ENCODE data around the gene TMEM132D. TPM values are rescaled to one million over a fixed set of nuclear protein-coding genes. Genes with fewer than 3 reads are reported as not detected.
A peak's percentile ranks its signal among the peaks of the same experiment; 100 is the strongest.

TMEM132D gene
- polyA plus RNA-seq, 1 donor from 2014 or later: 1.3 TPM

DNA sequence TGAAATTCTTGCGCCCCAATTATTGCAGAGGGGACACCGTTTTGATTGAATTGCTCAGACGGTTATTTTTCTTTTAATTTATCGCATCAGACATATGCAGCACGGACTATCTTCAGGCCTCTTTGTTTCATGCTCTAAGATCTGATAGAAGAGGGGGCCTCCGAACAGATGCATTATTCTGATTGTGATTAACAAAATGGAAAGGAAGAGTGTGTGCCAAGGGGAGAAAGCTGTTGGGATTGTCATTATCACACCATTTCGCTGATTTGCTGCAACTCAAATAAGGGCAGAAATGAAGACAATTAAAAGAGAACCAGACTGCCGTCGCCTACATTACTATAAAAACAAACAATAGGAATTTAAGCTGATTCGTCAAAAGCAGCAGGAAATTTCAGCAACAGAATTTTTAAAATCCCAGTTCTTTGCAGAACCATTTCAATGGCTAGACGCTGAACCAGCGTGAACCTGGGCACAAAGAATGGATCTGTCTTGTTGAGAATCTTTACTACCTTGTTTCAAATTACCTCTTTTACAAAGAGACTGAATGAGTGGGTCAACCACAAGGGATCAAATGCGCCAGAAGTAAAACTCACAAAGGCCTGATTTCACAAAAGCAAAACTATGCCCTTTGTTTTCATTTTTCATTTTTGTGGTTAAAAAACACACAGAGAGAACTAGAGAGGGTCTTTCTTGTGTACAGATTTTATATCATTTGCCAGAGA lies 30.6 kb downstream of the TMEM132D start:
- H3K9ac ChIP-seq (ENCODE audit: low read length): no peak overlapping the region
- peaks cover 41% of the 10 kb centered on the region for H3K27me3 ChIP-seq (ENCODE audit: insufficient read depth, low read depth, low read length)
- H3K4me3 ChIP-seq (ENCODE audit: low read length): no peak overlapping the region
- H3K9me2 ChIP-seq (ENCODE audit: insufficient read depth, low read length): no peaks in the 10 kb centered on the region
- H2AFZ ChIP-seq (ENCODE audit: low read depth, low read length): no peak overlapping the region
- no peak overlapping the region for H3K4me2 ChIP-seq (ENCODE audit: low read length)
- H3K27ac ChIP-seq (ENCODE audit: low read length): no peak overlapping the region
- no peaks in the 10 kb centered on the region for H3K36me3 ChIP-seq (ENCODE audit: insufficient read depth, low read length)
- TF ChIP-seq, protein P1, sequence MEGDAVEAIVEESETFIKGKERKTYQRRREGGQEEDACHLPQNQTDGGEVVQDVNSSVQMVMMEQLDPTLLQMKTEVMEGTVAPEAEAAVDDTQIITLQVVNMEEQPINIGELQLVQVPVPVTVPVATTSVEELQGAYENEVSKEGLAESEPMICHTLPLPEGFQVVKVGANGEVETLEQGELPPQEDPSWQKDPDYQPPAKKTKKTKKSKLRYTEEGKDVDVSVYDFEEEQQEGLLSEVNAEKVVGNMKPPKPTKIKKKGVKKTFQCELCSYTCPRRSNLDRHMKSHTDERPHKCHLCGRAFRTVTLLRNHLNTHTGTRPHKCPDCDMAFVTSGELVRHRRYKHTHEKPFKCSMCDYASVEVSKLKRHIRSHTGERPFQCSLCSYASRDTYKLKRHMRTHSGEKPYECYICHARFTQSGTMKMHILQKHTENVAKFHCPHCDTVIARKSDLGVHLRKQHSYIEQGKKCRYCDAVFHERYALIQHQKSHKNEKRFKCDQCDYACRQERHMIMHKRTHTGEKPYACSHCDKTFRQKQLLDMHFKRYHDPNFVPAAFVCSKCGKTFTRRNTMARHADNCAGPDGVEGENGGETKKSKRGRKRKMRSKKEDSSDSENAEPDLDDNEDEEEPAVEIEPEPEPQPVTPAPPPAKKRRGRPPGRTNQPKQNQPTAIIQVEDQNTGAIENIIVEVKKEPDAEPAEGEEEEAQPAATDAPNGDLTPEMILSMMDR (IDR thresholded peaks at IDR 0.05; ENCODE audit: poor library complexity, severe bottlenecking): no peak
- no peaks in the 10 kb centered on the region for H3K79me2 ChIP-seq (replicated peaks; ENCODE audit: insufficient read depth, low read length)
- H3F3A ChIP-seq (ENCODE audit: insufficient read depth, low read length, poor library complexity, severe bottlenecking): no peaks in the 10 kb centered on the region
- H4K20me1 ChIP-seq (ENCODE audit: insufficient read depth): no peaks in the 10 kb centered on the region
- H3K9me3 ChIP-seq (ENCODE audit: low read length): no peaks in the 10 kb centered on the region

DNA sequence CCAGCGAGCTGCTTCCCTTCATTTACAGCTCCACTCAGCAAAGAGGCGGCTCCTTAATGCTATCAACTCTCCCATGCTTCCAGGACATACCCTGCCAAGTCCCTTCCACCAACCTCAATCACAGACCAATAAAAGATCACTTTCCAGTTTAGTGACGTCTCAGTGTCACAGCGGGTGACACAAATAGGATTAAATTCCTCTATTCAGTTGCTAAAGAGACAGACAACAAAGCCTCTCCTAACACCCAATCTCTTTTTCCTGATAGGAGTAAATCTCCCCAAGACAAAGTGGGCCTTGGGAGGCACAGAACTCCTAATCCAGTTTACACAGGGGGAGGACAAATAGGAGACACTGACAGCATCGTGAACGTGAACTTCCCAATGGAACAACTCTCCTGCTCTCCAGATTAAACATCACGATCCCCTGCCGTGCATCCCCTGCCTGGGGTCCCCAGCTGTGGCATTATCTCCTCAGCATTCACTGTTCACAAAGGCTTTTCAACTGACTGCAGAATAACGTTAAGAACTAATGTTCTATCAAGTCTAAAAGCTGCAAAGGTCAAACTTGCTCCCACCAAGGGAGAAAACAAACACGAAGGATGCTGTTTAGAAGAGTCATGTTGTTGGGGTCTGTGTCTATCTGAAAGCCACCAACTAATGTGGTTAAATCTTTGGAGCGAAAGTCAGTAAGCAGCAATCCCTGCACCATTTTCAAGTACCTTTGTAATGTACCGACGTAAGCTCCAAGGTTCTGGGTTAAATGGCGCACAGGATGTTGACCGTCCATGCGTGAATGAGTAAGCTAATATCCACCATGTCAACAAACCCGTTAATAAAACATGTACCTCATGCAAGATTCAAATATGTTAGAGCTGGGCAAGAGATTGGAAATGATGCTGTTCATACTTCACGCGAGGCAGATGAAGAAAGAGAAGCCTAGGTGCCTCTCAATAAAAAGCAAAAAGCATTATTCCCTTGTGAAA lies 31.5 kb downstream of the TMEM132D start:
- H2AFZ ChIP-seq (ENCODE audit: low read depth, low read length): no peak overlapping the region
- H3K9me3 ChIP-seq (ENCODE audit: low read length): no peaks in the 10 kb centered on the region
- H3K4me3 ChIP-seq (ENCODE audit: low read length): peak overlapping the region; percentile 22
- no peaks in the 10 kb centered on the region for H3F3A ChIP-seq (ENCODE audit: insufficient read depth, low read length, poor library complexity, severe bottlenecking)
- H3K27me3 ChIP-seq (ENCODE audit: insufficient read depth, low read depth, low read length): peaks cover 41% of the 10 kb centered on the region
- no peak overlapping the region for H3K9ac ChIP-seq (ENCODE audit: low read length)
- H3K27ac ChIP-seq (ENCODE audit: low read length): no peak overlapping the region
- no peak overlapping the region for H3K4me2 ChIP-seq (ENCODE audit: low read length)
- no peaks in the 10 kb centered on the region for H4K20me1 ChIP-seq (ENCODE audit: insufficient read depth)
- no peaks in the 10 kb centered on the region for H3K36me3 ChIP-seq (ENCODE audit: insufficient read depth, low read length)
- no peak for TF ChIP-seq EP300 (conservative IDR thresholded peaks at IDR 0.05; ENCODE audit: poor library complexity, severe bottlenecking)
- H3K79me2 ChIP-seq (replicated peaks; ENCODE audit: insufficient read depth, low read length): no peaks in the 10 kb centered on the region
- H3K9me2 ChIP-seq (ENCODE audit: insufficient read depth, low read length): no peaks in the 10 kb centered on the region

DNA sequence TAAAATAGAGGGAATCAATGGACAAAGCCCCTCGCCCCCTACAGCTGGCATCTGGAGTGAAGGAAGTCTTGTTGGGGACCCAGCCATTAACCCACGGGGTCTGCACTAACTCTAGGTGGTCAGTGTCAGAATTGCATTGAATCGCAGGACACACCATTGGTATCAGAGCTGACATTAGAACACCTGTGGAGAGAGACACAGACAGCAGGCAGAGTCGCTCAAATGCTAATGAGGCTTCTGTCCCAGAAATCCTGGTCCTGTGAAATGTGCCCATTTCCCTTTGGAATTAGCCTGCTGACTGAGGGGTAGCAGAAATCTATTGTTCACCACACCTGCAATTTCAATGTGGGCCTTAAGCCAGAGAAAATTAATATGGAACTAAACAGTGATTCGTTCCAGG lies 33.0 kb downstream of the TMEM132D start:
- Histone ChIP-seq H3K4me3 (ENCODE audit: low read length) (no peak overlapping the region), H3K9me2 (ENCODE audit: insufficient read depth, low read length) (no peaks in the 10 kb centered on the region), H3K9ac (ENCODE audit: low read length) (no peak overlapping the region), H3K79me2 (replicated peaks; ENCODE audit: insufficient read depth, low read length) (no peaks in the 10 kb centered on the region), H3K27me3 (ENCODE audit: insufficient read depth, low read depth, low read length) (peaks cover 39% of the 10 kb centered on the region), H4K20me1 (ENCODE audit: insufficient read depth) (no peaks in the 10 kb centered on the region), H3K36me3 (ENCODE audit: insufficient read depth, low read length) (no peaks in the 10 kb centered on the region), H3K27ac (ENCODE audit: low read length) (no peak overlapping the region), H3K9me3 (ENCODE audit: low read length) (no peaks in the 10 kb centered on the region), H2AFZ (ENCODE audit: low read depth, low read length) (no peak overlapping the region), H3K4me2 (ENCODE audit: low read length) (no peak overlapping the region), H3F3A (ENCODE audit: insufficient read depth, low read length, poor library complexity, severe bottlenecking) (no peaks in the 10 kb centered on the region)
- TF ChIP-seq EZH2 (IDR thresholded peaks at IDR 0.05; ENCODE audit: borderline replicate concordance, insufficient read depth, low read length, poor library complexity, severe bottlenecking): no peak
- TF ChIP-seq MXI1 (conservative IDR thresholded peaks at IDR 0.05; ENCODE audit: poor library complexity, severe bottlenecking): no peak
- TF ChIP-seq, protein P2, sequence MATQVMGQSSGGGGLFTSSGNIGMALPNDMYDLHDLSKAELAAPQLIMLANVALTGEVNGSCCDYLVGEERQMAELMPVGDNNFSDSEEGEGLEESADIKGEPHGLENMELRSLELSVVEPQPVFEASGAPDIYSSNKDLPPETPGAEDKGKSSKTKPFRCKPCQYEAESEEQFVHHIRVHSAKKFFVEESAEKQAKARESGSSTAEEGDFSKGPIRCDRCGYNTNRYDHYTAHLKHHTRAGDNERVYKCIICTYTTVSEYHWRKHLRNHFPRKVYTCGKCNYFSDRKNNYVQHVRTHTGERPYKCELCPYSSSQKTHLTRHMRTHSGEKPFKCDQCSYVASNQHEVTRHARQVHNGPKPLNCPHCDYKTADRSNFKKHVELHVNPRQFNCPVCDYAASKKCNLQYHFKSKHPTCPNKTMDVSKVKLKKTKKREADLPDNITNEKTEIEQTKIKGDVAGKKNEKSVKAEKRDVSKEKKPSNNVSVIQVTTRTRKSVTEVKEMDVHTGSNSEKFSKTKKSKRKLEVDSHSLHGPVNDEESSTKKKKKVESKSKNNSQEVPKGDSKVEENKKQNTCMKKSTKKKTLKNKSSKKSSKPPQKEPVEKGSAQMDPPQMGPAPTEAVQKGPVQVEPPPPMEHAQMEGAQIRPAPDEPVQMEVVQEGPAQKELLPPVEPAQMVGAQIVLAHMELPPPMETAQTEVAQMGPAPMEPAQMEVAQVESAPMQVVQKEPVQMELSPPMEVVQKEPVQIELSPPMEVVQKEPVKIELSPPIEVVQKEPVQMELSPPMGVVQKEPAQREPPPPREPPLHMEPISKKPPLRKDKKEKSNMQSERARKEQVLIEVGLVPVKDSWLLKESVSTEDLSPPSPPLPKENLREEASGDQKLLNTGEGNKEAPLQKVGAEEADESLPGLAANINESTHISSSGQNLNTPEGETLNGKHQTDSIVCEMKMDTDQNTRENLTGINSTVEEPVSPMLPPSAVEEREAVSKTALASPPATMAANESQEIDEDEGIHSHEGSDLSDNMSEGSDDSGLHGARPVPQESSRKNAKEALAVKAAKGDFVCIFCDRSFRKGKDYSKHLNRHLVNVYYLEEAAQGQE (IDR thresholded peaks at IDR 0.05; ENCODE audit: borderline replicate concordance): no peak
- TF ChIP-seq SMC3 (conservative IDR thresholded peaks at IDR 0.05; ENCODE audit: poor library complexity): no peak
- TF ChIP-seq EP300 (conservative IDR thresholded peaks at IDR 0.05; ENCODE audit: poor library complexity, severe bottlenecking): no peak
- TF ChIP-seq, protein P1 (IDR thresholded peaks at IDR 0.05; ENCODE audit: poor library complexity, severe bottlenecking): no peak
- TF ChIP-seq TAF1 (IDR thresholded peaks at IDR 0.05; ENCODE audit: low read depth): no peak
- TF ChIP-seq POLR2AphosphoS5 (IDR thresholded peaks at IDR 0.05): no peak
- no peak for TF ChIP-seq RAD21 (conservative IDR thresholded peaks at IDR 0.05)

Measured in neural cell (in vitro differentiated cells).